Measurements from ENCODE around the gene LAMA2. TPM values are rescaled to one million over a fixed set of nuclear protein-coding genes. Genes with fewer than 3 reads are reported as not detected.
A peak's percentile ranks its signal among the peaks of the same experiment; 100 is the strongest.

The LAMA2 gene
- total RNA-seq, 2 donors from 2014 or later, result 120 to 125 TPM

DNA sequence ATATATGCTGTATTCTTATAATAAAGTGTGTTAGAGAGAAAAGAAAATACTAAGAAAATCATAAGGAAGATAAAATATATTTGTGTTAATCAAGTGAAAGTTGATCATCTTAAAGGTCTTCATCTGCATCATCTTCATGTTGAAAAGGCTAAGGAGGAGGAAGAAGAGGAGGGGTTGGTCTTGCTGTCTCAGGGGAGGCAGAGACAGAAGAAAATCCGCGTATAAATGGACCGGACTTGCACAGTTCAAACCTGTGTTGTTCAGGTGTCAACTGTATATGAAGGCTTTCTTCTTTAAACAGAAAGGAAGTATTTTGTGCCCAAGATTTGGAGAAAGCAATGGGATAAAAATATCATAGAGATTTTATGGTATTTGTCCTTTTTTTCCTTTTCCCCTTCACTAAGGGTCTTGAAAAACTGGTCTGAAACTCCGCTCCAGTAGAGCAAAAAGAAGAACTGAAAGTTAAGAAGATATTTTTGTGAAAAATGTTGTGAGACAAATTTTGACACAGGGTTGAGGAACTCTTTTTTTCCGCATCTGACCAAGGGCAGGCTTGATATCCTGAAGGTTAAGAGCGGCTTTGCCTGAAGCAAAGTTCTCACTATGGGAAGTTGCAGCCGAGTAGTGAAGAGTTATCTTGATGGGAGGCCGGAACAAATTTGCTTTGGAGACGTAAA is 350.7 kb downstream of the LAMA2 start:
- DNase-seq (no peak), ATAC-seq (no peak)
- intact Hi-C loops (cut with DNase I), result no loop called here

GRCh38 chr6:129235167-129236000 is 352.4 kb downstream of the LAMA2 start:
- intact Hi-C loops (cut with DNase I), result no loop called here
- peak; percentile 55 to 63 for ATAC-seq
- no peak for DNase-seq

DNA sequence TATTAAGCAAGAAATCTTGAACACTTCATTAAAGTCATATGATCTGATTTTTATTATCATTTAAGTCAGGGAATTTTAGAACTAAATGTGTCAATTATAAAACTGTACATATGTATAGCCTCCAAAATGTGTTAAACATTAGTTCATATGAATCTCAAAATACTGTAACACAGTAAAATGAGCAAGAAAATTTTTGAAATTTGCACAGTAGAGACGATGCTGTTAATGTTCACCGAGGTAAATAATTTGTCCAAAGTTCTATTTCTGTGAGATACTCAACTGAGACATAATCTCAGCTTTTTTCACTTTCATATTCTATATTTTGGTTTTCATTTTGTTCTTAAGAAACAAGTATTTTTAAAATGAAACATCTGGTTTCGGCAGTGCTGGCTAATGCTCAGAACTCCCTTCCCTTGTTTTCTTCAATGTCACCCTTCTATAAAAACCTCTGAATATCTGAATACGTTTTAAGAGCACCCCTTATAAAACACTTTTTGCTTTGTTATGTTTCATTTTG is 353.1 kb downstream of the LAMA2 start:
- DNase-seq (no peak), ATAC-seq (no peak)
- intact Hi-C loops (cut with DNase I), result no loop called here

DNA sequence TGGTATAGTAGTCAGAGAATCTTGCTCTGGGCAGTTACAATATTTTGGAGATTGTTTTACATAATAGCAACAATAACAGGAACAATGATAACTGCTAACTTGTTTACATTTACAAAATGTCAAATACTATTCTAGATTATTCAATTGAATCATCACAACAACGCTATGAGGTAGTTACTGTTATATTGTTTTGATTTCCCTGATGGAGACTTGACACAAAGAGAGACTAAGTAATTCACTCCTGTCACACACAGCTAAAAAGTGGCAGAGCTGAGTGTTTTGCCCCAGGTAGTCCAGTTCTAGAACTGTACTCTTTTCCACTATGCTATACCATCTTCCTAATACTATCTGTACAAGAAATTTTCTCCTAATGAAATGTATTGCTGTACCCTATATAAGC is 356.1 kb downstream of the LAMA2 start:
- intact Hi-C loops (cut with DNase I), result no loop called here
- no peak for DNase-seq
- ATAC-seq, result no peak

DNA sequence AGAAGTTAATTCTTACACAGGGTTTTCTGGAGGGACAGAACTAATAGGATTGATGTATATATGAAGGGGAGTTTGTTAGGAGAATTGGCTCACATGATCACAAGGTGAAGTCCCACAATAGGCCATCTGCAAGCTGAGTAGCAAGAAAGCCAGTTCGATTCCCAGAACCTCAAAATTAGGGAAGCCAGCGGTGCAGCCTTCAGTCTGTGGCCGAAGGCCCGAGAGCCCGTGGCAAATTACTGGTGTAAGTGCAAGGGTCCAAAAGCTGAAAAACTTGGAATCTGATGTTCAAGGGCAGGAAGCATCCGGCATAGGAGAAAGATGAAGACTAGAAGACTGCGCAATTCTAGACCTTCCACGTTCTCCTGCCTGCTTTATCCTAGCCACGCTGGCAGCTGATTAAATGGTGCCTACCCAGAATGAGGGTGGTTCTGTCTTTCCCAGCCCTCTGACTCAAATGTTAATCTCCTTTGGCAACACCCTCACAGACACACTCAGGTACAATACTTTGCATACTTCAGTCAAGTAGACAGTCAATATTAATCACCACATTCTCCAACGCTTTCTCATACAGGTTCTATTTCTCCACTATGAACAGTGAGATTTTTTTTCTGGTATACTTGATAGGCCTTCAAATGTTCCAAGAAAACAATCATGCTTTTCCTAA is 357.0 kb downstream of the LAMA2 start:
- intact Hi-C loops (cut with DNase I), result no loop called here
- ATAC-seq (peak in 1 of 2 donors; percentile 42), DNase-seq (no peak)

DNA sequence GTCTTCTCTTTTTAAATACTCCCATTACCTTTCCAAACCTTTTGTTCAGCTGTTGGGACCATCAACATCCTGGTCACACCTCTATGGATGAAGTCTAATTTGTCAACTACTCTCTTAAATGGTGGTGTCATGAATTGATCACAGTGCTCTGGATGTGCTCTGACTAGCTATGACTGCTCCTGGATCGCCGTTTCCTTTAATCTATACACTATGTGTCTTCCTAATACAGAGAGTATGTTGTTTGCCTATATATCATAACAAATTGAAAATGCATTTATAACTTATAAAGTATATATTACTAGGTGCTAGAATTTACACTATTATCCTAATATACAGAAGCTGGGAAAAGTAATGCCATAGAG is 357.5 kb downstream of the LAMA2 start:
- no peak for DNase-seq
- intact Hi-C loops (cut with DNase I), result no loop called here
- no peak for ATAC-seq

GRCh38 chr6:129242546-129242945 is 359.6 kb downstream of the LAMA2 start:
- intact Hi-C loops (cut with DNase I), result no loop called here
- no peak for DNase-seq
- ATAC-seq, result no peak

GRCh38 chr6:129243377-129243776 is 360.4 kb downstream of the LAMA2 start:
- ATAC-seq (peak; percentile 76 to 77), DNase-seq (no peak)
- intact Hi-C loops (cut with DNase I), result no loop called here

- DNase-seq, result no peak
- intact Hi-C loops (cut with DNase I), result no loop called here
- ATAC-seq, result peak; percentile 65 to 66
These were observed 366.0 kb downstream of the LAMA2 start for GRCh38 chr6:129248946-129249345.

- intact Hi-C loops (cut with DNase I), result loop anchor here in 1 of 2 donors (5.0 to 10.0 kb wide), 2 partner anchors 357 to 445 kb away; no protein-coding TSS in a partner anchor
- ATAC-seq (peak; percentile 64 to 69), DNase-seq (no peak)
These were observed 368.9 kb downstream of the LAMA2 start for GRCh38 chr6:129251669-129252376.

GRCh38 chr6:129252377-129253071 is 369.6 kb downstream of the LAMA2 start:
- ATAC-seq, result no peak
- intact Hi-C loops (cut with DNase I), result loop anchor here in 1 of 2 donors (5.0 to 10.0 kb wide), 2 partner anchors 358 to 445 kb away; no protein-coding TSS in a partner anchor
- DNase-seq, result no peak

GRCh38 chr6:129253242-129253641 is 370.3 kb downstream of the LAMA2 start:
- intact Hi-C loops (cut with DNase I), result loop anchor here in 1 of 2 donors (5.0 to 10.0 kb wide), 2 partner anchors 358 to 446 kb away; no protein-coding TSS in a partner anchor
- no peak for DNase-seq
- no peak for ATAC-seq

- intact Hi-C loops (cut with DNase I), result loop anchor here in 1 of 2 donors (5.0 to 10.0 kb wide), 2 partner anchors 359 to 446 kb away; no protein-coding TSS in a partner anchor
- ATAC-seq (no peak), DNase-seq (no peak)
These were observed 370.8 kb downstream of the LAMA2 start for GRCh38 chr6:129253727-129254126.

GRCh38 chr6:129257196-129257595 is 374.3 kb downstream of the LAMA2 start:
- intact Hi-C loops (cut with DNase I), result loop anchor here in 1 of 2 donors (10.0 kb wide), 1 partner anchor 362 kb away; no protein-coding TSS in a partner anchor
- DNase-seq (no peak), ATAC-seq (no peak)

DNA sequence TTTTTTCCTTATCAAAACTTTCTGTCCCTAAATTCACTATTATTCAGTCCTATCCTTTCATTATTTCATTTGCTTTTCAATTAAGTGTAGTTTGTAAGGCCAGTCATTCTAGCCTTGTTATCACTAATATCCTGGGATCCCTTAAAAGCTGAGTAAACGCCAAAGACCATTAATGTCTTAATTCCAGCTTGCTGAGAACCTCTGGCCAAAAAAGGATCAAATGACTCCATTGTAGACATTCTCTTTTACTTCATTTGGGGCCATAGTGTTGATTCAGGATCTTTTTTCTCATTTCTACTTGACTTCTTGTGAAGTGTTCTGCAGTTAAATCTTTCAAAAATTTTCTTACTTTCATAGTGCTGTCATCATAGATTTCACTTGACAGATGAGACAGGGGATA is 379.7 kb downstream of the LAMA2 start:
- no peak for DNase-seq
- no peak for ATAC-seq
- intact Hi-C loops (cut with DNase I), result no loop called here

DNA sequence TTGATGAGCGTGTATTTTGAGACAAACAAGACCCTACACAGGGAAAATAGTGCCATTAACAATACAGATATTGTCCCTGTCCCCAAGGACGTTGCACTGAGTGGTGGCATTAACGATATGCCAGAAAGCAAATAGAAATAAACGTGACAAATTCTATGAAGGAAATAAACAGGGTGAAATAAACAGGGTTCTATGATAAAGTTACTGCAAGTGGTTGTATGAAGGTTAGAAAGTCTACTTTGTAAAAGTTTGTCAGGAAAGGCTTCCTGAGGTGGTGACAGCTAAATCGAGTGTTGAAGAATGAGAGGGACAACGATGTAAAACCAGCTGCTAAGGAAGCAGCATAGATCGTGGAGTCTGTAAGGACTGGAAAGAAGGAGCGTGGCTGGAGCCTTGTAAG is 380.2 kb downstream of the LAMA2 start:
- ATAC-seq (no peak), DNase-seq (no peak)
- intact Hi-C loops (cut with DNase I), result no loop called here

GRCh38 chr6:129264480-129265045 is 381.6 kb downstream of the LAMA2 start:
- DNase-seq, result no peak
- peak; percentile 46 to 79 for ATAC-seq

GRCh38 chr6:129267028-129267427 is 384.1 kb downstream of the LAMA2 start:
- DNase-seq (no peak), ATAC-seq (no peak)
- intact Hi-C loops (cut with DNase I), result no loop called here

More at GRCh38 chr6:129264480-129265045, 381.6 kb downstream of the LAMA2 start:
- intact Hi-C loops (cut with DNase I), result no loop called here
